Measurements from ENCODE around the gene UGT1A10.

GRCh38 chr2:233702238-233702637 lies 66.0 kb downstream of the UGT1A10 start:
- no peak for TF ChIP-seq CTCF (IDR thresholded peaks at IDR 0.05)
- no peak for TF ChIP-seq POLR2A (IDR thresholded peaks at IDR 0.05)
- TF ChIP-seq EP300 (IDR thresholded peaks at IDR 0.05): no peak

Data from tibial nerve (tissue), 4 donors.